Measurements from ENCODE around the gene GLT8D1.

DNA sequence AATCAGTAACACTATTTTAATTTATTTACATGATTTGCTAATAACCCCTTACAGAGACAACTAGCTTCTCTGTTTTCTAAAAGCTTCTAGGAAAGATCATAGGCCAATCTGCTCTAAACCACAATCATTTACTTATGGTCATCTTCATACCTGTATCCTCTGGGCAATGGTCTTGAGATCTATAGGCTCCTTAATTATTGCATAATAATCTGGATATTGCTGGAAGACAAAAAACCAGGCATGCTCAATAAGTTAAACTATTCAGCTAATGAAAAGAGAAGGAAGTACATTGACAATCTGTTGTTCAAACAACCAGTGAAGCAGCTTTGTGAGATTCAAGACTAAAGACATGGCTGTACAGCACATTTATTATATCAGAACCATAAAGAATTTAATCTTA lies 54.0 kb downstream of the GLT8D1 start:
- TF ChIP-seq, protein P1, sequence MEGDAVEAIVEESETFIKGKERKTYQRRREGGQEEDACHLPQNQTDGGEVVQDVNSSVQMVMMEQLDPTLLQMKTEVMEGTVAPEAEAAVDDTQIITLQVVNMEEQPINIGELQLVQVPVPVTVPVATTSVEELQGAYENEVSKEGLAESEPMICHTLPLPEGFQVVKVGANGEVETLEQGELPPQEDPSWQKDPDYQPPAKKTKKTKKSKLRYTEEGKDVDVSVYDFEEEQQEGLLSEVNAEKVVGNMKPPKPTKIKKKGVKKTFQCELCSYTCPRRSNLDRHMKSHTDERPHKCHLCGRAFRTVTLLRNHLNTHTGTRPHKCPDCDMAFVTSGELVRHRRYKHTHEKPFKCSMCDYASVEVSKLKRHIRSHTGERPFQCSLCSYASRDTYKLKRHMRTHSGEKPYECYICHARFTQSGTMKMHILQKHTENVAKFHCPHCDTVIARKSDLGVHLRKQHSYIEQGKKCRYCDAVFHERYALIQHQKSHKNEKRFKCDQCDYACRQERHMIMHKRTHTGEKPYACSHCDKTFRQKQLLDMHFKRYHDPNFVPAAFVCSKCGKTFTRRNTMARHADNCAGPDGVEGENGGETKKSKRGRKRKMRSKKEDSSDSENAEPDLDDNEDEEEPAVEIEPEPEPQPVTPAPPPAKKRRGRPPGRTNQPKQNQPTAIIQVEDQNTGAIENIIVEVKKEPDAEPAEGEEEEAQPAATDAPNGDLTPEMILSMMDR (IDR thresholded peaks at IDR 0.05): no peak
- no peak for TF ChIP-seq POLR2A (IDR thresholded peaks at IDR 0.05)
